BJ (cell line): ENCODE data around the gene TRMU. TPM values are rescaled to one million over a fixed set of nuclear protein-coding genes. Genes with fewer than 3 reads are reported as not detected.

ENCODE experiments used
- CTCF ChIA-PET: fragments of 350-600 bp; formaldehyde crosslinking; extraction: SDS; loops from one replicate; lab custom pipeline; 2021; ENCODE audit warnings: antibody characterized with exemption, inconsistent platforms; lab: Yijun Ruan, JAX
- POLR2A ChIA-PET: fragments of 300-600 bp; sonication (Branson Sonifier 250); formaldehyde crosslinking; extraction: SDS; loops from one replicate; lab custom pipeline; 2021; ENCODE audit warnings: antibody characterized with exemption; lab: Charles Lee
- DNase-seq: peaks from one replicate; pipeline ENCODE4 v3.0.0-alpha.2; 2011; ENCODE audit warnings: low read depth
- H3K27me3 ChIP-seq: 2 replicates; pipeline ENCODE4 v1.6.0; 2011; ENCODE audit warnings: low read length; ENCODE audit not compliant: control insufficient read depth, insufficient read depth
- H3K36me3 ChIP-seq: 2 replicates; pipeline ENCODE4 v1.5.1; 2011; ENCODE audit warnings: low read length; ENCODE audit not compliant: control insufficient read depth, insufficient read depth
- H3K4me3 ChIP-seq: 2 replicates; pipeline ENCODE4 v1.5.1; 2011; ENCODE audit warnings: low read depth, mild to moderate bottlenecking, control low read depth, low read length
- polyA plus RNA-seq: library from polyadenylated mRNA; depleted of rRNA; stranded (reverse); fragments of >200 nt; gene quantifications from 2 replicates; pipeline ENCODE4 v1.2.3, GENCODE V29; 2011
- TF ChIP-seq, protein P1 (sequence below): IDR thresholded peaks from 2 replicates; pipeline ENCODE4 v1.5.1; 2011; ENCODE audit warnings: low read depth, mild to moderate bottlenecking, control low read depth, inconsistent platforms, low read length, moderate library complexity; ENCODE audit not compliant: insufficient read depth

Gene TRMU
- polyA plus RNA-seq, 1 experiment = 25.2 TPM

- DNase-seq = no peak
- CTCF ChIA-PET = interaction anchor here (1.3 to 1.4 kb wide), 2 partner anchors 13 to 161 kb away, joined by 4 to 5 read pairs; no protein-coding TSS in a partner anchor
- Histone ChIP-seq H3K36me3 (no peaks in the 10 kb centered on the region), H3K4me3 (no peak overlapping the region), H3K27me3 (no peaks in the 10 kb centered on the region)
- TF ChIP-seq, protein P1, sequence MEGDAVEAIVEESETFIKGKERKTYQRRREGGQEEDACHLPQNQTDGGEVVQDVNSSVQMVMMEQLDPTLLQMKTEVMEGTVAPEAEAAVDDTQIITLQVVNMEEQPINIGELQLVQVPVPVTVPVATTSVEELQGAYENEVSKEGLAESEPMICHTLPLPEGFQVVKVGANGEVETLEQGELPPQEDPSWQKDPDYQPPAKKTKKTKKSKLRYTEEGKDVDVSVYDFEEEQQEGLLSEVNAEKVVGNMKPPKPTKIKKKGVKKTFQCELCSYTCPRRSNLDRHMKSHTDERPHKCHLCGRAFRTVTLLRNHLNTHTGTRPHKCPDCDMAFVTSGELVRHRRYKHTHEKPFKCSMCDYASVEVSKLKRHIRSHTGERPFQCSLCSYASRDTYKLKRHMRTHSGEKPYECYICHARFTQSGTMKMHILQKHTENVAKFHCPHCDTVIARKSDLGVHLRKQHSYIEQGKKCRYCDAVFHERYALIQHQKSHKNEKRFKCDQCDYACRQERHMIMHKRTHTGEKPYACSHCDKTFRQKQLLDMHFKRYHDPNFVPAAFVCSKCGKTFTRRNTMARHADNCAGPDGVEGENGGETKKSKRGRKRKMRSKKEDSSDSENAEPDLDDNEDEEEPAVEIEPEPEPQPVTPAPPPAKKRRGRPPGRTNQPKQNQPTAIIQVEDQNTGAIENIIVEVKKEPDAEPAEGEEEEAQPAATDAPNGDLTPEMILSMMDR = no peak
- POLR2A ChIA-PET = no interaction called here
These were observed 45.1 kb downstream of the TRMU start for GRCh38 chr22:46380581-46380980.

GRCh38 chr22:46381142-46381541 is 45.6 kb downstream of the TRMU start:
- TF ChIP-seq, protein P1 = no peak
- ChIA-PET POLR2A (no interaction called here), CTCF (interaction anchor here (1.3 to 1.4 kb wide), 2 partner anchors 13 to 161 kb away, joined by 4 to 5 read pairs; no protein-coding TSS in a partner anchor)
- Histone ChIP-seq H3K36me3 (no peaks in the 10 kb centered on the region), H3K27me3 (no peaks in the 10 kb centered on the region), H3K4me3 (no peak overlapping the region)
- no peak for DNase-seq

GRCh38 chr22:46381731-46382130 is 46.2 kb downstream of the TRMU start:
- TF ChIP-seq, protein P1 = no peak
- POLR2A ChIA-PET = no interaction called here
- Histone ChIP-seq H3K36me3 (no peaks in the 10 kb centered on the region), H3K4me3 (no peak overlapping the region), H3K27me3 (no peaks in the 10 kb centered on the region)
- CTCF ChIA-PET = interaction anchor here (1.4 kb wide), 1 partner anchor 160 kb away, joined by 5 read pairs; no protein-coding TSS in a partner anchor
- no peak for DNase-seq

DNA sequence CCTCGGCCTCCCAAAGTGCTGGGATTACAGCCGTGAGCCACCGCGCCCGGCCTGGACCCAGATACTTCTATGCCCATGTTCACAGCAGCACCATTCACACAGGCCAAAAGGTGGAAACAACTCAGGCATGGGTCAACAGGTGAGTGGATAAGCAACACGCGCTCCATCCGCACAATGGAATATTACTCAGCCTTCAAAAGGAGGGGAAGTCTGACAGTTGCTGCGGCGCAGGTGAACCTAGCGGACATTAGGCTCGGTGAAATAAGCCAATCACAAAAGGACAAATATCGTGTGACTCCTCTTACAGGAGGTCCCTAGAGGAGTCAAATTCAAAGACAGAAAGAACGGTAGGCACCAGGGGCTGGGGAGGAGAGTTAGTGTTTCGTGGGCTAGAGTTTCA is 47.0 kb downstream of the TRMU start:
- no peaks in the 10 kb centered on the region for H3K27me3 ChIP-seq
- no peak overlapping the region for H3K4me3 ChIP-seq
- POLR2A ChIA-PET = no interaction called here
- CTCF ChIA-PET = interaction anchor here (1.0 to 1.5 kb wide), 2 partner anchors 10 to 15 kb away, joined by 3 to 9 read pairs; no protein-coding TSS in a partner anchor
- TF ChIP-seq, protein P1 = no peak
- no peak for DNase-seq
- H3K36me3 ChIP-seq = no peaks in the 10 kb centered on the region

DNA sequence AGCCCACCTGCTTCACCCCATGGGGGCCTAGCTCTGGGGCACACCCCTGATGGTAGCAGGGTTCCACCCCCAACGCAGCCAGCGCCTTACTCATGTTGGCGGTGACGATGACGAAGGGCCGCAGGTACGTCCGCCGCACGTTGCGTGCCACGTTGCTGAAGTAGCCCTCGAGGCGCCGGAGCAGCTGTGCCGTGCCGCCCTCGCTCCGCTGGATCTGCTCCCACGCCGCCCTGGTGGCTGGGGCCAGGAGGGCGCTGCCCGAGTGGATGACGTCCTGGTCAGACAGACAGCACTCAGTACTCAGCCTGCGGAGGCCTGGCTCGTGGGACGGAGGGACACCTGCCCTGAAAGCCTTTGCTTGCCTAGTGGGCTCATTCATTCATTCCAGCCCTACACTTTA is 50.8 kb downstream of the TRMU start:
- Histone ChIP-seq H3K27me3 (no peaks in the 10 kb centered on the region), H3K4me3 (no peak overlapping the region), H3K36me3 (no peaks in the 10 kb centered on the region)
- ChIA-PET POLR2A (no interaction called here), CTCF (interaction anchor here (1.4 to 2.1 kb wide), 2 partner anchors 8 to 19 kb away, joined by 4 to 7 read pairs; no protein-coding TSS in a partner anchor)
- TF ChIP-seq, protein P1 = no peak; the same call in 1 of the 2 replicates
- DNase-seq = no peak
